Neural cell (in vitro differentiated cells): ENCODE measurements around the gene TEAD4. TPM values are rescaled to one million over a fixed set of nuclear protein-coding genes. Genes with fewer than 3 reads are reported as not detected.
A peak's percentile ranks its signal among the peaks of the same experiment; 100 is the strongest.

Experiments used
- H2AFZ ChIP-seq: fragments of 200-600, 300-800 bp; sonication (generic), shearing (Covaris generic); 2 replicates; pipeline ENCODE4 v1.6.0; 2014; ENCODE audit warnings: low read depth, mild to moderate bottlenecking, antibody characterized with exemption, low read length, moderate library complexity
- H3F3A ChIP-seq: fragments of 200-600 bp; shearing (Covaris generic); 2 replicates; pipeline ENCODE4 v1.6.1; 2016; ENCODE audit warnings: mild to moderate bottlenecking, moderate library complexity, mixed read lengths, antibody characterized with exemption, low read length; ENCODE audit not compliant: insufficient read depth, poor library complexity, severe bottlenecking
- H3K27ac ChIP-seq: fragments of 200-600, 300-800 bp; sonication (generic), shearing (Covaris generic); 2 replicates; pipeline ENCODE4 v1.5.1; 2014; ENCODE audit warnings: mild to moderate bottlenecking, low read length, moderate library complexity
- H3K27me3 ChIP-seq: fragments of 300-800, 200-600 bp; sonication (generic), shearing (Covaris generic); 2 replicates; pipeline ENCODE4 v1.6.0; 2014; ENCODE audit warnings: mild to moderate bottlenecking, low read depth, low read length, moderate library complexity; ENCODE audit not compliant: insufficient read depth
- H3K36me3 ChIP-seq: fragments of 300-800, 200-600 bp; sonication (generic), shearing (Covaris generic); 2 replicates; pipeline ENCODE4 v1.5.1; 2014; ENCODE audit warnings: mild to moderate bottlenecking, antibody characterized with exemption, low read length, moderate library complexity; ENCODE audit not compliant: insufficient read depth
- H3K4me2 ChIP-seq: fragments of 300-800, 200-600 bp; sonication (generic), shearing (Covaris generic); 2 replicates; pipeline ENCODE4 v1.6.0; 2014; ENCODE audit warnings: mild to moderate bottlenecking, low read length
- H3K4me3 ChIP-seq: fragments of 300-800, 200-600 bp; sonication (generic), shearing (Covaris generic); 2 replicates; pipeline ENCODE4 v1.5.1; 2014; ENCODE audit warnings: mild to moderate bottlenecking, low read length, moderate library complexity
- H3K79me2 ChIP-seq: fragments of 200-600 bp; shearing (Covaris generic); replicated peaks from 2 replicates; pipeline ENCODE4 v1.6.0; 2014; ENCODE audit warnings: mild to moderate bottlenecking, low read length, moderate library complexity; ENCODE audit not compliant: insufficient read depth
- H3K9ac ChIP-seq: fragments of 300-800, 200-600 bp; sonication (generic), shearing (Covaris generic); 2 replicates; pipeline ENCODE4 v1.6.1; 2016; ENCODE audit warnings: mild to moderate bottlenecking, low read length, mixed read lengths
- H3K9me2 ChIP-seq: fragments of 200-600 bp; shearing (Covaris generic); 2 replicates; pipeline ENCODE4 v1.6.1; 2016; ENCODE audit warnings: mild to moderate bottlenecking, low read length, mixed read lengths; ENCODE audit not compliant: insufficient read depth
- H3K9me3 ChIP-seq: fragments of 200-600, 300-800 bp; sonication (generic), shearing (Covaris generic); 2 replicates; pipeline ENCODE4 v1.6.1; 2016; ENCODE audit warnings: mild to moderate bottlenecking, mixed run types, low read length, moderate library complexity, mixed read lengths
- H4K20me1 ChIP-seq: fragments of 200-600 bp; shearing (Covaris generic); 2 replicates; pipeline ENCODE4 v1.6.1; 2016; ENCODE audit warnings: mild to moderate bottlenecking, mixed run types; ENCODE audit not compliant: insufficient read depth
- CTCF ChIP-seq: fragments of 450-650 bp; IDR thresholded peaks from 2 replicates; pipeline ENCODE4 v1.5.1; 2014; ENCODE audit warnings: antibody characterized with exemption, mild to moderate bottlenecking, moderate library complexity; ENCODE audit not compliant: poor library complexity, severe bottlenecking
- EP300 ChIP-seq: fragments of 450-650 bp; conservative IDR thresholded peaks from 2 replicates; pipeline ENCODE4 v1.6.1; 2014; ENCODE audit warnings: antibody characterized with exemption, mild to moderate bottlenecking, moderate library complexity; ENCODE audit not compliant: poor library complexity, severe bottlenecking
- EZH2 ChIP-seq: fragments of 200-600, 300-800 bp; shearing (Covaris generic), sonication (generic); IDR thresholded peaks from 2 replicates; pipeline ENCODE4 v1.6.1; 2014; ENCODE audit warnings: antibody characterized with exemption, low read length, borderline replicate concordance, mild to moderate bottlenecking; ENCODE audit not compliant: insufficient read depth, poor library complexity, severe bottlenecking
- MXI1 ChIP-seq: fragments of 450-650 bp; conservative IDR thresholded peaks from 2 replicates; pipeline ENCODE4 v1.6.1; 2014; ENCODE audit warnings: antibody characterized with exemption, mild to moderate bottlenecking; ENCODE audit not compliant: poor library complexity, severe bottlenecking
- POLR2AphosphoS5 ChIP-seq: IDR thresholded peaks from 2 replicates; pipeline ENCODE4 v1.6.1; 2012
- RAD21 ChIP-seq: fragments of 450-650 bp; conservative IDR thresholded peaks from 2 replicates; pipeline ENCODE4 v1.6.1; 2014; ENCODE audit warnings: antibody characterized with exemption, mild to moderate bottlenecking, moderate library complexity
- REST ChIP-seq: IDR thresholded peaks from 2 replicates; pipeline ENCODE4 v1.6.1; 2012; ENCODE audit warnings: borderline replicate concordance
- SMC3 ChIP-seq: fragments of 450-650 bp; conservative IDR thresholded peaks from 2 replicates; pipeline ENCODE4 v1.6.1; 2014; ENCODE audit warnings: antibody characterized with exemption, mild to moderate bottlenecking, moderate library complexity; ENCODE audit not compliant: poor library complexity
- TAF1 ChIP-seq: IDR thresholded peaks from 2 replicates; pipeline ENCODE4 v1.6.1; 2012; ENCODE audit warnings: low read depth
- polyA plus RNA-seq: library from polyadenylated mRNA; depleted of rRNA; stranded (reverse); fragments of >200 nt; gene quantifications from 2 replicates; pipeline ENCODE4 v1.2.3, GENCODE V29; 2014

The TEAD4 gene
- polyA plus RNA-seq, 1 donor from 2014 or later = 1.6 TPM

DNA sequence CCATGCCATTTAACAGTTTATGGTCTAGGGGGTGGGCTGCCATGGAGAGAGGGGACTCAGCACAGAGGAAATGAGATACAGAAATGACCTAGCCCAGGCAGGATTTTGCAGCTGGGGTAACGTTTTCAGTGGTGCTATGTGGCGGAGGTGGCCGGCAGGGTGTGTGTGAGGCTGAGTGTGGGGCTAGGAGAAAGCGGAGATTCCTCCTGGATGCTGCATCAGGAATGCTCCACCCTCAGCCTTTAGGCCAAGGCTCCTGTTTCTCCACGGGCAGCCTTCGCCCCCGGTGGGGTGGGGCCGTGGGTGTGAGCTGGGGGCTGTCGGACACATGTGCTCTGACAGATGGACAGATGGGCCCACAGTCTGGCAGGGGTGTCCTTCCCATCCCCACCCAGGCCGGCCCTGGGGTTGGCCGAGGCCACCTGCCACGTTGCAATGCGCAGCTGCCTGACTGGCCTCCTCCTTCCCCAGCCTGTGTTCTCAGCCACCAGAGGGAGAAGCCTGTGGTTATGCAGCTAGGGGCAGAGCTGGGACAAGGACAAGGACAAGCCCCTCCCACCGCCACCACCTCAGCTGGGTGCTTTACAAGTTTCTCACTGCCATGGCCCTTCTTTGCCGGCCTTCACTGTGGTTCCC is 44.3 kb downstream of the TEAD4 start:
- TF ChIP-seq EP300 (no peak), POLR2AphosphoS5 (no peak), EZH2 (no peak), MXI1 (no peak), TAF1 (no peak), RAD21 (no peak), SMC3 (no peak), CTCF (no peak), REST (no peak)
- no peak overlapping the region for H3K4me2 ChIP-seq
- H3K9ac ChIP-seq = no peak overlapping the region
- no peak overlapping the region for H3K27ac ChIP-seq
- no peaks in the 10 kb centered on the region for H3F3A ChIP-seq
- H3K27me3 ChIP-seq = no peaks in the 10 kb centered on the region
- H3K9me3 ChIP-seq = no peaks in the 10 kb centered on the region
- no peak overlapping the region for H3K4me3 ChIP-seq
- H3K79me2 ChIP-seq = no peaks in the 10 kb centered on the region
- no peak overlapping the region for H2AFZ ChIP-seq
- no peaks in the 10 kb centered on the region for H3K36me3 ChIP-seq
- no peaks in the 10 kb centered on the region for H3K9me2 ChIP-seq
- H4K20me1 ChIP-seq = no peaks in the 10 kb centered on the region

- no peaks in the 10 kb centered on the region for H3F3A ChIP-seq
- H3K4me2 ChIP-seq = no peak overlapping the region
- H3K9ac ChIP-seq = no peak overlapping the region
- H3K27me3 ChIP-seq = no peaks in the 10 kb centered on the region
- H3K79me2 ChIP-seq = no peaks in the 10 kb centered on the region
- no peak overlapping the region for H2AFZ ChIP-seq
- no peaks in the 10 kb centered on the region for H3K9me3 ChIP-seq
- no peaks in the 10 kb centered on the region for H4K20me1 ChIP-seq
- no peaks in the 10 kb centered on the region for H3K36me3 ChIP-seq
- H3K27ac ChIP-seq = no peak overlapping the region
- no peaks in the 10 kb centered on the region for H3K9me2 ChIP-seq
- TF ChIP-seq SMC3 = no peak
- peak; percentile 21 for TF ChIP-seq EP300
- peak; percentile 40 for TF ChIP-seq CTCF
- no peak overlapping the region for H3K4me3 ChIP-seq
These were observed 45.7 kb downstream of the TEAD4 start for GRCh38 chr12:3004655-3005565.
